Psoas muscle (tissue), 8 donors: ENCODE measurements around the gene ALDH1A3. TPM values are rescaled to one million over a fixed set of nuclear protein-coding genes. Genes with fewer than 3 reads are reported as not detected.

ENCODE experiments used
- ATAC-seq, 4 donors: fragments of 200-7000 bp; cut with Tn5 transposase; one replicate each; pipeline ENCODE4 v1.9.1; 2020; ENCODE audit warnings: moderate library complexity in 3 of 4, mild to moderate bottlenecking in 2 of 4
- DNase-seq, 2 donors: peaks; one replicate each; pipeline ENCODE4 v3.0.0-alpha.2; 2020
- H3K27ac ChIP-seq: fragments of 200-600 bp; one replicate; pipeline ENCODE4 v1.8.0; 2022
- H3K27me3 ChIP-seq, 3 donors: fragments of 200-600 bp in 1 of 3; one replicate each; pipeline versions ENCODE4 v1.6.1 to v1.8.0; 2013 to 2022; ENCODE audit warnings: low read length in 2 of 3, mild to moderate bottlenecking in 2 of 3, moderate library complexity in 1 of 3; ENCODE audit not compliant: insufficient read depth in 3 of 3
- H3K36me3 ChIP-seq, 2 donors: fragments of 200-600 bp in 1 of 2; one replicate each; pipeline versions ENCODE4 v1.6.1 to v1.8.0; 2013 to 2022; ENCODE audit warnings: low read depth in 1 of 2, mild to moderate bottlenecking in 1 of 2, moderate library complexity in 1 of 2; ENCODE audit not compliant: insufficient read depth in 1 of 2
- H3K4me1 ChIP-seq: fragments of 200-600 bp; one replicate; pipeline ENCODE4 v1.8.0; 2022
- H3K4me3 ChIP-seq: fragments of 200-600 bp; one replicate; pipeline ENCODE4 v1.8.0; 2022; ENCODE audit warnings: mild to moderate bottlenecking
- H3K9me3 ChIP-seq: fragments of 200-600 bp; one replicate; pipeline ENCODE4 v1.8.0; 2022
- WGBS, 3 donors: extraction: QIAGEN DNeasy Blood & Tissue Kit; methylation state at CpG; one replicate each; pipeline versions ENCODE4 v1.1.6 to v1.1.7; 2013; 5-methylcytosine and 5-hydroxymethylcytosine counted together
- intact Hi-C, 2 donors: fragments of 100-400 bp; cut with DNase I; formaldehyde crosslinking; loops; one replicate each; pipeline versions ENCODE4 v1.11.0 to v1.14.2; 2022
- polyA plus RNA-seq, 3 donors: library from polyadenylated mRNA; stranded (reverse); fragments of 200-250 nt; gene quantifications; one replicate each; pipeline ENCODE4 v1.2.3, GENCODE V29; 2013
- total RNA-seq, 4 donors: library from RNA; stranded (reverse); fragmentation: NEBNext Ultra II Directional in 2 of 4; extraction: Animal tissue kit (Norgen Biotek cat#: 25700) in 2 of 4; gene quantifications; one replicate each; pipeline versions ENCODE4 v1.2.1 to v1.2.4, GENCODE V29; 2021 to 2023
- TF ChIP-seq, protein P1 (sequence below): fragments of 200-600 bp; IDR thresholded peaks from one replicate; pipeline ENCODE4 v1.8.0; 2022; ENCODE audit warnings: antibody characterized with exemption
- donor health status: healthy with polysubstance abuse.
- donor health status: DM: no; HTN: no; CAD: no; lungs with moderate emphysema.
- donor health status: Bipolar disorder and iron deficiency.
- donor health status: healthy.
- donor health status: DM: yes; HTN: yes; CAD: no.
- donor health status: DM: no; HTN: no; CAD: no.
- donor health status: DM: no; HTN: no; CAD: no.
- donor health status: DM: yes; HTN: yes; CAD: no.

Gene ALDH1A3
- total and polyA plus RNA-seq, 7 donors: 7.3 to 51.6 (median 11.9) TPM

DNA sequence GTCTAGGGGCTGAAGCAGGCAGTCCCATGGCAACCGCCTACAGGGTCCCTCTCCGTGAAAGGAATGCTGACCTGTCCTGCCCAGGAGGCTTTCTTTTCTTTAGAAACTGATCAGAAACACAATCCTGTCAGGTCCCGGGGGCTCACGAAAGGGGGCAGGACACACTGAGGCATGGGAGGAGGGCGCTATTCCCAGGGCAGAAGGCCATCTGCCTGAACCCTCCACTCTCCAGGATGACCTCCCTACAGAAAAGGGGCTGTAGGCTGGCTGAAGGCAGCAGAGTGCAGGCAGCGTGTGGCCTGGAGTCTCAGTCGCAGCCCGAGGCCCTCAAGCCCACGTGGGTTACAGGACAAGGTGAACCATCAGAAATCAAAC is 21.2 kb downstream of the ALDH1A3 start:
- DNase-seq (no peak), ATAC-seq (no peak)
- peaks cover 0 to 12% of the 10 kb centered on the region in 2 donors for H3K36me3 ChIP-seq
- no peaks in the 10 kb centered on the region for H3K9me3 ChIP-seq
- no peaks in the 10 kb centered on the region for H3K27me3 ChIP-seq
- intact Hi-C loops: no loop called here
- 65 to 70% (median 70%) methylated on average over 9 of the region's 9 CpGs for WGBS, 3 donors
- H3K4me3 ChIP-seq: no peak overlapping the region
- peaks cover 46% of the 10 kb centered on the region for H3K4me1 ChIP-seq
- TF ChIP-seq, protein P1, sequence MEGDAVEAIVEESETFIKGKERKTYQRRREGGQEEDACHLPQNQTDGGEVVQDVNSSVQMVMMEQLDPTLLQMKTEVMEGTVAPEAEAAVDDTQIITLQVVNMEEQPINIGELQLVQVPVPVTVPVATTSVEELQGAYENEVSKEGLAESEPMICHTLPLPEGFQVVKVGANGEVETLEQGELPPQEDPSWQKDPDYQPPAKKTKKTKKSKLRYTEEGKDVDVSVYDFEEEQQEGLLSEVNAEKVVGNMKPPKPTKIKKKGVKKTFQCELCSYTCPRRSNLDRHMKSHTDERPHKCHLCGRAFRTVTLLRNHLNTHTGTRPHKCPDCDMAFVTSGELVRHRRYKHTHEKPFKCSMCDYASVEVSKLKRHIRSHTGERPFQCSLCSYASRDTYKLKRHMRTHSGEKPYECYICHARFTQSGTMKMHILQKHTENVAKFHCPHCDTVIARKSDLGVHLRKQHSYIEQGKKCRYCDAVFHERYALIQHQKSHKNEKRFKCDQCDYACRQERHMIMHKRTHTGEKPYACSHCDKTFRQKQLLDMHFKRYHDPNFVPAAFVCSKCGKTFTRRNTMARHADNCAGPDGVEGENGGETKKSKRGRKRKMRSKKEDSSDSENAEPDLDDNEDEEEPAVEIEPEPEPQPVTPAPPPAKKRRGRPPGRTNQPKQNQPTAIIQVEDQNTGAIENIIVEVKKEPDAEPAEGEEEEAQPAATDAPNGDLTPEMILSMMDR: no peak
- H3K27ac ChIP-seq: peak overlapping the region; percentile 88

DNA sequence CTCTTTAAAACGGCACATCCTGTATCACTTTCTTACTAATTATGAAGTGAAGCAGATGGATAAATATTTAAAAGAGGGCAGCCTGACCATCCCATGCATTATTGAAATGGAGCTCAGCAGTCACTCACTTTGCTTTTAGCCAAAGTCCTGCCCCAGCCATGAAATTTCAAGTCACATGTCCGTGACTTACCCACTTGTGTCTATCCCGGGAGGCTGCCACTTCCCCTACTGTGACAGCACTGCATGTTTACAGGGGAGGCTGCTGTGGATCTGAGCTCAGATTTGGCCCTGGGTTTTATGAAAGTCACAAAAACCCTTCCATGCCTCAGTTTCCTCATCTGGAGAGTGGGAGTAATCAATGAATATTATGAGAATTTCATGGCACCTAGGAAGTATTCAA is 21.7 kb downstream of the ALDH1A3 start:
- Histone ChIP-seq H3K27me3 (no peaks in the 10 kb centered on the region), H3K9me3 (no peaks in the 10 kb centered on the region), H3K4me3 (no peak overlapping the region), H3K36me3 (peaks cover 0 to 17% of the 10 kb centered on the region in 2 donors), H3K27ac (peak overlapping the region; percentile 88), H3K4me1 (peaks cover 46% of the 10 kb centered on the region)
- TF ChIP-seq, protein P1: no peak
- 46 to 67% (median 52%) methylated on average over 3 of the region's 3 CpGs for WGBS, 3 donors
- DNase-seq (no peak), ATAC-seq (no peak)
- intact Hi-C loops: no loop called here

DNA sequence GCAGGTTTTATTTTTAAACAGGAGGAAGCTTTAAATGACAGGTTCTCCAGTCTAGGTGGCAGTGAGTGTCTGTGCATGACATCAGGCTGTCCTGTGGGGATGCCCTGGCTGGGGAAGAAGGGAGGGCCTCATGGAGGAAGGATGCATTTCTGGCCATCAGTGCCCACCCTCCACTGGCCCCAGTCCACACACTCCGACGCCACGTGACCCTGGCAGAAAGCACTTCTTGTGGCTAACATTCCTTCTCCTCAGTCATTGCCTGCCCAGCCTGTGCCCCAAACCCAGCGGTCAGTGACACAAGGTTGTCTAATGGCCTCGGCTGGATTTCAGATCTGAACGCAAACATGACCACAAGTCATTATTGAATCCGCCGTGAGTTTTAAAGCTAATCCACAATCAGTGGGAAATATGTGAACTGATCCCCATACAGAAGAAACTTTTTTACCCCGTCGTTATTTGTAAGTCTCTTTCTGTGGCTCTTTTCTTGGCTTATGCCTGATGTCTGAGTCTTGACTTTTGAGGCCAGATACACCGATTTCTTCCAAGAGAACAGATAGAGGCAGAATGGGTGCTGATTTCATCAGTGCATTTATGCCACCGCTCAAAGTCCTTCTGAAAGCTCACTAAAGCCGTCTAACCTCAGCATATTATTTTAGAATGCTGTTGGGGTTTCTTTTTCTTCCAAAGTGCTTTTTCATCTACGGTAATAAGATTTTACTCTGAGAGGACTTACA is 22.2 kb downstream of the ALDH1A3 start:
- 22 to 33% (median 27%) methylated on average over 14 of the region's 14 CpGs for WGBS, 3 donors
- Histone ChIP-seq H3K27me3 (no peaks in the 10 kb centered on the region), H3K4me3 (peak overlapping the region; percentile 54), H3K27ac (peak overlapping the region; percentile 88), H3K36me3 (peaks cover 0 to 16% of the 10 kb centered on the region in 2 donors), H3K4me1 (peaks cover 46% of the 10 kb centered on the region), H3K9me3 (no peaks in the 10 kb centered on the region)
- peak; percentile 17 to 63 (median 35) for ATAC-seq
- TF ChIP-seq, protein P1: no peak
- peak in 1 of 2 donors; percentile 43 for DNase-seq
- intact Hi-C loops: no loop called here

- no peaks in the 10 kb centered on the region for H3K27me3 ChIP-seq
- H3K9me3 ChIP-seq: no peaks in the 10 kb centered on the region
- intact Hi-C loops: no loop called here
- TF ChIP-seq, protein P1: no peak
- peak; percentile 80 to 89 for DNase-seq
- H3K36me3 ChIP-seq: peaks cover 0 to 17% of the 10 kb centered on the region in 2 donors
- peak overlapping the region; percentile 54 for H3K4me3 ChIP-seq
- peak overlapping the region; percentile 88 for H3K27ac ChIP-seq
- peak; percentile 87 to 94 (median 88) for ATAC-seq
- 5 to 15% (median 13%) methylated on average over 20 to 22 of the region's 22 CpGs for WGBS, 3 donors
- H3K4me1 ChIP-seq: peaks cover 46% of the 10 kb centered on the region
These were observed 23.0 kb downstream of the ALDH1A3 start for GRCh38 chr15:100902436-100903167.
